T-cell (primary cell): ENCODE results near the gene CABP4. TPM values are rescaled to one million over a fixed set of nuclear protein-coding genes. Genes with fewer than 3 reads are reported as not detected.

Source experiments
- ATAC-seq, 4 experiments: fragments of 200-7000 bp in 3 of 4; fragments of 150-1000 bp in 1 of 4; cut with Tn5 transposase; replicated peaks in 1 of 4; 1 replicate in 3 of 4; 2 replicates in 1 of 4; pipeline ENCODE4 v1.10.0; 2021; ENCODE audit warnings: moderate library complexity in 3 of 4, mild to moderate bottlenecking in 2 of 4, moderate number of reproducible peaks in 1 of 4
- CTCF ChIA-PET, 2 donors: fragments of 300-600 bp; sonication (Branson Sonifier 250); formaldehyde crosslinking; loops; one replicate each; lab custom pipeline; 2022; ENCODE audit warnings: antibody characterized with exemption in 2 of 2; lab: Charles Lee
- POLR2A ChIA-PET, 2 donors: fragments of 300-600 bp; sonication (Branson Sonifier 250); formaldehyde crosslinking; loops; one replicate each; lab custom pipeline; 2022; ENCODE audit warnings: antibody characterized with exemption in 2 of 2; lab: Charles Lee
- DNase-seq, 35 experiments: peaks; one replicate each; pipeline versions ENCODE4 v3.0.0 to v3.0.0-alpha.2; 2013 to 2023
- H3K27ac ChIP-seq: one replicate; pipeline ENCODE4 v1.5.1; 2013; ENCODE audit warnings: low read length
- H3K27me3 ChIP-seq, 2 experiments: replicated peaks in 1 of 2; 1 replicate in 1 of 2; 2 replicates in 1 of 2; pipeline versions ENCODE4 v1.6.1 to v1.7.0; 2013; ENCODE audit warnings: low read length in 1 of 2, mixed read lengths in 1 of 2; ENCODE audit not compliant: control insufficient read depth in 2 of 2, insufficient read depth in 2 of 2; ENCODE audit errors: extremely low read depth in 1 of 2
- H3K36me3 ChIP-seq, 2 donors: 1 replicate in 1 of 2; 2 replicates in 1 of 2; pipeline versions ENCODE4 v1.6.1 to v1.7.0; 2013; ENCODE audit warnings: low read length in 1 of 2; ENCODE audit not compliant: control insufficient read depth in 2 of 2, insufficient read depth in 1 of 2; ENCODE audit errors: extremely low read depth in 1 of 2
- H3K4me1 ChIP-seq, 2 experiments: 1 replicate in 1 of 2; 2 replicates in 1 of 2; pipeline versions ENCODE4 v1.6.1 to v1.7.0; 2013; ENCODE audit warnings: low read length in 2 of 2, mixed read lengths in 1 of 2; ENCODE audit not compliant: insufficient read depth in 2 of 2, control insufficient read depth in 1 of 2; ENCODE audit errors: extremely low read depth in 1 of 2
- H3K4me3 ChIP-seq, 2 donors: 1 replicate in 1 of 2; 2 replicates in 1 of 2; pipeline versions ENCODE4 v1.5.1 to v1.7.0; 2013; ENCODE audit warnings: mild to moderate bottlenecking in 2 of 2, low read length in 1 of 2, moderate library complexity in 1 of 2; ENCODE audit not compliant: control insufficient read depth in 1 of 2; ENCODE audit errors: extremely low read depth in 1 of 2
- H3K9me3 ChIP-seq: 2 replicates; pipeline ENCODE4 v1.7.0; 2013
- H3K27ac Mint-ChIP-seq, 2 donors: one replicate each; pipeline ENCODE4 v1.8.0; 2020 to 2021; ENCODE audit warnings: mild to moderate bottlenecking in 2 of 2, mixed read lengths in 2 of 2
- H3K27me3 Mint-ChIP-seq, 2 donors: one replicate each; pipeline ENCODE4 v1.8.0; 2021 to 2022; ENCODE audit warnings: mixed read lengths in 2 of 2
- H3K36me3 Mint-ChIP-seq: one replicate; pipeline ENCODE4 v1.8.0; 2021; ENCODE audit warnings: mixed read lengths
- H3K4me1 Mint-ChIP-seq, 3 donors: one replicate each; pipeline ENCODE4 v1.8.0; 2020 to 2022; ENCODE audit warnings: mixed read lengths in 3 of 3, mild to moderate bottlenecking in 1 of 3
- H3K4me3 Mint-ChIP-seq, 3 donors: one replicate each; pipeline ENCODE4 v1.8.0; 2020 to 2022; ENCODE audit warnings: mild to moderate bottlenecking in 3 of 3, mixed read lengths in 3 of 3, moderate library complexity in 3 of 3
- H3K9me3 Mint-ChIP-seq, 3 donors: one replicate each; pipeline ENCODE4 v1.8.0; 2020 to 2022; ENCODE audit warnings: mixed read lengths in 3 of 3
- WGBS: methylation state at CpG from one replicate; pipeline ENCODE4 v1.1.5; 2013; ENCODE audit warnings: missing lambda C conversion rate; ENCODE audit not compliant: insufficient coverage; 5-methylcytosine and 5-hydroxymethylcytosine counted together
- total RNA-seq, 35 experiments: library from RNA in 6 of 35; stranded (reverse) in 6 of 35; fragments of 120-200 nt in 1 of 35; gene quantifications; one replicate each; pipeline versions ENCODE4 v1.2.1 to v1.2.4 and lab custom pipeline; 2013 to 2026

The CABP4 gene
- total RNA-seq, 5 donors from 2014 or later (not counting 1 experiment from before 2014, with no cell fraction given) = 3.5 to 16.0 (median 5.6) TPM

DNA sequence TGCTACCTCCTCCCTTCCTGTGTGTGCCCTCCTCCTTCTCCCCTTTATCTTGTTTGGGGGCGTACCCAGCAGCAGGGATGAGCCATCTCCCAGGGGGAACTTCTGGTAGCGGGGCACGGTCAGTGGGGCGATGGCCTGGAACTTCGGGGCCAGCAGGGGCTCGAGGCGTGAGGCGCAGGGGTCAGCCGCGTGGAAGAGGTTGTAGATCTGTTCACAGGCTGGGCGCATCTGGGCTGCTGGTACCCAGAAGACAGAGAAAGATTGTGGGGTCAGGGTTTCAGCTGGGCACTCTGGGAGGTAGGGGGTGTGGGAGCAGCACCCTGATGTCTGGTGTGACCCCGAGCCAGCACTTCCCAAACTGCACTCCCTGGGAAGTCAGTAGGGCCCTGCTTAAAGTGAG lies 41.0 kb downstream of the CABP4 start:
- peaks cover 38 to 94% of the 10 kb centered on the region in 2 donors for H3K36me3 ChIP-seq
- CTCF ChIA-PET = no interaction called here
- Mint-ChIP-seq H3K27me3 (no peaks in the 10 kb centered on the region), H3K4me1 (peaks cover 7% of the 10 kb centered on the region in 3 donors), H3K27ac (no peak overlapping the region), H3K9me3 (no peaks in the 10 kb centered on the region), H3K36me3 (peaks cover 15% of the 10 kb centered on the region), H3K4me3 (no peak overlapping the region)
- peaks cover 2 to 14% of the 10 kb centered on the region in 2 experiments for H3K4me1 ChIP-seq
- H3K9me3 ChIP-seq = no peaks in the 10 kb centered on the region
- ATAC-seq = no peak
- H3K4me3 ChIP-seq = no peak overlapping the region
- 96% methylated on average over 11 of the region's 12 CpGs for WGBS
- no peaks in the 10 kb centered on the region for H3K27me3 ChIP-seq
- POLR2A ChIA-PET = no interaction called here
- DNase-seq = no peak
- H3K27ac ChIP-seq = no peak overlapping the region

- no peak overlapping the region for H3K27ac ChIP-seq
- H3K4me1 Mint-ChIP-seq = peaks cover 11 to 14% (median 13%) of the 10 kb centered on the region in 3 donors
- peak overlapping the region in 1 of 2 donors; percentile 27 for H3K27ac Mint-ChIP-seq
- POLR2A ChIA-PET = no interaction called here
- H3K27me3 ChIP-seq = no peaks in the 10 kb centered on the region
- no peak overlapping the region for H3K4me3 ChIP-seq
- no peak for ATAC-seq
- H3K36me3 ChIP-seq = peaks cover 39 to 94% of the 10 kb centered on the region in 2 donors
- peaks cover 2 to 18% of the 10 kb centered on the region in 2 experiments for H3K4me1 ChIP-seq
- no peak overlapping the region for H3K4me3 Mint-ChIP-seq
- no peaks in the 10 kb centered on the region for H3K27me3 Mint-ChIP-seq
- peaks cover 18% of the 10 kb centered on the region for H3K36me3 Mint-ChIP-seq
- CTCF ChIA-PET = no interaction called here
- WGBS = 95% methylated on average over 18 of the region's 21 CpGs
- no peak for DNase-seq
- no peaks in the 10 kb centered on the region for H3K9me3 Mint-ChIP-seq
- no peaks in the 10 kb centered on the region for H3K9me3 ChIP-seq
Measured at GRCh38 chr11:67497656-67498291, 42.6 kb downstream of the CABP4 start.

DNA sequence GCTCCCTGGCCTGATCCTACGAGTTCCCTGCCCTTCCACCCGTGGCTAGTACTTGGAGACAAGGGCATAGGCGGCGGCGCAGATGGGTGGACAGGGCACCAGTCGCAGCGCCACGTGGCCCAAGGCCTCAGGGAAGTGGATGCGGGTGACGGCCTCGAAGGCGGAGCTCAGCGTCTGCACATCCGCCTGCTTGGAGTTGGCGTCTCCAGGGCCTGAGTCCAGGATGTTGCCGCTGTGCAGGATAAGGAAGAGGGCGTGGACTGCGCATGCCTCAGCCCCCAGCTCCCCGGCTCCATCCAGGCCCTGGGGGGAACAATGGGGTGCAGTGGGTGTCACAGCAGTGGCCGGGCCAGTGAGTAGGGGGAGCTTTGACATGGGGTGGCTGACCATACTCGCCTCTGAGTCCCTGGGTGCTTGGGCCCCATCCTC lies 43.4 kb downstream of the CABP4 start:
- peak overlapping the region in 1 of 2 donors; percentile 39 for H3K27ac Mint-ChIP-seq
- H3K27me3 Mint-ChIP-seq = no peaks in the 10 kb centered on the region
- CTCF ChIA-PET = no interaction called here
- POLR2A ChIA-PET = no interaction called here
- no peak overlapping the region for H3K27ac ChIP-seq
- no peak overlapping the region for H3K4me3 Mint-ChIP-seq
- WGBS = 96% methylated on average over 18 of the region's 21 CpGs
- no peaks in the 10 kb centered on the region for H3K27me3 ChIP-seq
- H3K4me1 ChIP-seq = peaks cover 2 to 25% of the 10 kb centered on the region in 2 experiments
- H3K9me3 ChIP-seq = no peaks in the 10 kb centered on the region
- peaks cover 38 to 90% of the 10 kb centered on the region in 2 donors for H3K36me3 ChIP-seq
- no peak overlapping the region for H3K4me3 ChIP-seq
- no peak for DNase-seq
- no peaks in the 10 kb centered on the region for H3K9me3 Mint-ChIP-seq
- peaks cover 21% of the 10 kb centered on the region for H3K36me3 Mint-ChIP-seq
- ATAC-seq = no peak
- H3K4me1 Mint-ChIP-seq = peaks cover 19% of the 10 kb centered on the region in 3 donors

DNA sequence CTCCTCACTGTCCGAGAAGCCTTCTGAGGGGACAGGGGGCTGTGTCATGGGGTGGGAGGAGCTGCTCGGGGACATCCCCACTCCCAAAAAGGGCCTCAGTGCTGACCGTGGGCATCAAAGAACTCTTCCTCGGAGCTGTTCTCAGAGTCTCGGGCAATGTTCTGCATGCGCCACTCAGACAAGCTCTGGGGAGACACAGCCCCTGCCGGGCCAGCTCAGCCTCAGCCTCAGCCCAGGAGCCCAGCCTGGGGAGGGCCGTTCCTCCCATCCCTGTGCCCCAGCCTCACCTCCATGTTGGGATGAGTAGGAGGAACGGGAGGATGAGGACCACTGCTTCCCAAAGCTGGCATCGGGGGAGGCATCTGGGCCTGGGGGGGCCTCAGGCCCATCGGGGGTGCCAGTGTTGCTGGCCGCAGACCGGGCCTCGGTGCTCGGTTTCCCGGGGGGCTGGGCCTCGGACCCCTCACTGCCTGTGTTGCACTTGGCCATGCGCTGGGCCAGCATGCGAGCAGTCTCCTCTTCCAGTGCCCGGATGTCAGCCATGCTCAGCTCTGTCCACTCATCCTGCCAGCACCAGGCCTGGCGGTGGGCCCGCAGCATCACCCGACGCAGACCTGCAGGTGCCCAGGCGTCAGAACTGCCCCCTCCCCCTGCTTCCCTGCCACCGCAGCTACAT lies 44.8 kb downstream of the CABP4 start:
- Mint-ChIP-seq H3K27me3 (no peaks in the 10 kb centered on the region), H3K4me3 (no peak overlapping the region), H3K9me3 (no peaks in the 10 kb centered on the region), H3K27ac (no peak overlapping the region), H3K4me1 (peaks cover 19 to 24% (median 21%) of the 10 kb centered on the region in 3 donors), H3K36me3 (peaks cover 21% of the 10 kb centered on the region)
- ChIA-PET POLR2A (interaction anchor here in 1 of 2 donors (0.6 kb wide), 1 partner anchor 155 kb away, joined by 3 read pairs; no protein-coding TSS in a partner anchor), CTCF (no interaction called here)
- Histone ChIP-seq H3K27ac (no peak overlapping the region), H3K4me3 (no peak overlapping the region), H3K9me3 (no peaks in the 10 kb centered on the region), H3K36me3 (peaks cover 32 to 77% of the 10 kb centered on the region in 2 donors), H3K27me3 (no peaks in the 10 kb centered on the region), H3K4me1 (peaks cover 2 to 34% of the 10 kb centered on the region in 2 experiments)
- DNase-seq (no peak), ATAC-seq (no peak)
- WGBS = 92% methylated on average over 18 of the region's 26 CpGs

GRCh38 chr11:67500484-67500821 lies 45.3 kb downstream of the CABP4 start:
- POLR2A ChIA-PET = no interaction called here
- Mint-ChIP-seq H3K36me3 (peaks cover 21% of the 10 kb centered on the region), H3K27ac (peak overlapping the region; percentile 57 to 80), H3K27me3 (no peaks in the 10 kb centered on the region), H3K9me3 (no peaks in the 10 kb centered on the region), H3K4me3 (no peak overlapping the region), H3K4me1 (peaks cover 20 to 25% (median 23%) of the 10 kb centered on the region in 3 donors)
- no CpG with 5 or more reads among the region's 1 CpG for WGBS
- Histone ChIP-seq H3K4me1 (peaks cover 4 to 33% of the 10 kb centered on the region in 2 experiments), H3K27ac (no peak overlapping the region), H3K27me3 (no peaks in the 10 kb centered on the region), H3K4me3 (no peak overlapping the region), H3K9me3 (no peaks in the 10 kb centered on the region), H3K36me3 (peaks cover 29 to 72% of the 10 kb centered on the region in 2 donors)
- DNase-seq (no peak), ATAC-seq (no peak)
- CTCF ChIA-PET = no interaction called here

DNA sequence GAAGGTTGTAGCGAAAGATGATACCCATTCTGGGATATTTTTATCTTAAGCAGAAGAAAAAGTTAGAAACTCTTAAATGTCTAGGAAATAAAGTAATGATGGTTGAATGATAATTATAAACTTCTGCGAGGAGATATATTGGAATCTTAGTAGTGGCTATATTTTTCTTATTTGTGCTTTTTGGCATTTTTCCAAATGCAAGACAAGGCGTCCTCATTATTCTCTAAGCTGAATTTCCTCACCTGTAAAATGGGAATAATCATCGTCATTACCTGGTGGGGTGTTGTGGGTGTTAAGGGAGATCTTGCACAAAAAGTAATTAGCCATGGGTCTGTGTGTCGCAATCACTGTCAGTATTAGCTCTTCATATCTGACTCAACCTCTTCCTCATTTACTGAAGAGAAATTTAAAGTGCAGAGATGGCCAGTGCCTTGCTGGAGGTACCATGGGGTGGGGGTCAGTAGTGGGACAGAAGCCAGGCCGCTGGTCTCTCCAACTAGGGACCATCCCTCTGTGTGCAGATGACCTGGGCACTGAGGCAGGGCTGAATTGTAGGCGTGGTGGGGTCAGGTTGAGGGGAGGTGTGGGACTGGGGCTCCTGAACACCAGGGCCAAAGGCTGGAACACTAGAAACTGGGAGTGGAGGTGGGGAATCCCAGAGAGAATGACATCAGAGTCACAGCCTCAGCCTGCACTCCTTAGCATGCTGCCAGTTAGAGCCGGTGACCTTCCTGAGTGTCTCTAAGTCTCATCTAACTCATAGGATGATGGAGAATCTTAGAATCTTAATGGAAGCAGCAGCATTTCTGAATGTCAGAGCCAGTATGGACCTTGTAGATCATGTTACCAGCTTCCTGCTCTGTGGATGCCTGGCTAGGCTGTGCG lies 45.9 kb downstream of the CABP4 start:
- peaks cover 27 to 31% (median 29%) of the 10 kb centered on the region in 3 donors for H3K4me1 Mint-ChIP-seq
- no peaks in the 10 kb centered on the region for H3K9me3 Mint-ChIP-seq
- ChIA-PET CTCF (no interaction called here), POLR2A (no interaction called here)
- peaks cover 19% of the 10 kb centered on the region for H3K36me3 Mint-ChIP-seq
- Histone ChIP-seq H3K36me3 (peaks cover 23 to 66% of the 10 kb centered on the region in 2 donors), H3K4me3 (no peak overlapping the region), H3K27ac (no peak overlapping the region), H3K27me3 (no peaks in the 10 kb centered on the region), H3K4me1 (peaks cover 6 to 40% of the 10 kb centered on the region in 2 experiments), H3K9me3 (no peaks in the 10 kb centered on the region)
- H3K4me3 Mint-ChIP-seq = peak overlapping the region in 1 of 3 donors; percentile 39
- H3K27ac Mint-ChIP-seq = peak overlapping the region; percentile 57 to 80
- H3K27me3 Mint-ChIP-seq = no peaks in the 10 kb centered on the region
- ATAC-seq (no peak), DNase-seq (no peak)
- WGBS = 100% methylated on average over 4 of the region's 9 CpGs
